HCT116 (cell line): ENCODE data around the gene EYA2. TPM values are rescaled to one million over a fixed set of nuclear protein-coding genes. Genes with fewer than 3 reads are reported as not detected.

Experiments
- ATAC-seq: fragments of 200-7000 bp; cut with Tn5 transposase; 2 replicates; pipeline ENCODE4 v1.9.1; 2020; ENCODE audit warnings: mild to moderate bottlenecking, moderate library complexity
- Bru-seq: library from RNA; stranded (reverse); fragments of 400-500 nt; gene quantifications from one replicate; lab custom pipeline; 2021; lab: Mats Ljungman, UMichigan
- BruChase-seq, 2 experiments: library from RNA; stranded (reverse); fragments of 400-500 nt; gene quantifications; one replicate each; lab custom pipeline; 2021; lab: Mats Ljungman, UMichigan
- BruUV-seq: library from RNA; stranded (reverse); fragments of 400-500 nt; replicated peaks from 2 replicates; lab custom pipeline; 2021; lab: Mats Ljungman, UMichigan
- CTCF ChIA-PET: fragments of 300-600 bp; sonication (Branson Sonifier 250); formaldehyde crosslinking; loops from one replicate; lab custom pipeline; 2021; ENCODE audit warnings: antibody characterized with exemption; lab: Charles Lee
- POLR2A ChIA-PET: fragments of 300-600, 350-600 bp; sonication (Branson Sonifier 250); formaldehyde crosslinking; loops from one replicate; lab custom pipeline; 2021; ENCODE audit warnings: antibody characterized with exemption; lab: Charles Lee
- RAD21 ChIA-PET, 2 experiments: fragments of 300-600 bp; sonication (Branson Sonifier 250); formaldehyde crosslinking; loops; one replicate each; lab custom pipeline; 2023; ENCODE audit warnings: low total read pairs in 2 of 2; ENCODE audit not compliant: uncharacterized antibody in 2 of 2, unreplicated experiment in 2 of 2, low non-redundant PET in 1 of 2; lab: Charles Lee
- DNase-seq: peaks from one replicate; pipeline ENCODE4 v3.0.0-alpha.2; 2010; ENCODE audit warnings: low read depth, low spot score
- H2AFZ ChIP-seq: fragments of 200-600 bp; shearing (Covaris generic), sonication (generic); 2 replicates; pipeline ENCODE4 v1.6.1; 2017; ENCODE audit warnings: low read depth, mixed run types, mixed read lengths, antibody characterized with exemption, low read length; ENCODE audit not compliant: poor library complexity, severe bottlenecking
- H3K27ac ChIP-seq: 2 replicates; pipeline ENCODE4 v1.5.1; 2012; ENCODE audit warnings: low read depth, low read length
- H3K27me3 ChIP-seq: fragments of 200-600 bp; sonication (generic); 2 replicates; pipeline ENCODE4 v1.6.1; 2016; ENCODE audit warnings: mixed run types, low read length, mixed read lengths; ENCODE audit not compliant: insufficient read depth
- H3K36me3 ChIP-seq, 2 experiments: fragments of 200-500 bp in 1 of 2; fragments of 200-600 bp in 1 of 2; sonication (Bioruptor generic) in 1 of 2; sonication (generic) in 1 of 2; 2 replicates each; pipeline versions ENCODE4 v1.5.1 to v1.6.1; 2014 to 2016; ENCODE audit warnings: low read length in 2 of 2, inconsistent platforms in 1 of 2, mixed read lengths in 1 of 2, mixed run types in 1 of 2; ENCODE audit not compliant: insufficient read depth in 2 of 2, control insufficient read depth in 1 of 2
- H3K4me1 ChIP-seq, 2 experiments: fragments of 200-600 bp in 1 of 2; sonication (generic) in 1 of 2; 2 replicates each; pipeline versions ENCODE4 v1.5.1 to v1.6.1; 2012 to 2017; ENCODE audit warnings: low read length in 2 of 2, inconsistent platforms in 1 of 2, mild to moderate bottlenecking in 1 of 2, mixed read lengths in 1 of 2, mixed run types in 1 of 2, moderate library complexity in 1 of 2; ENCODE audit not compliant: insufficient read depth in 2 of 2, control insufficient read depth in 1 of 2
- H3K4me2 ChIP-seq: fragments of 200-600 bp; sonication (generic); 2 replicates; pipeline ENCODE4 v1.6.1; 2017; ENCODE audit warnings: mixed run types, low read length, mixed read lengths
- H3K4me3 ChIP-seq, 2 experiments: fragments of 200-600 bp in 1 of 2; sonication (generic) in 1 of 2; replicated peaks in 1 of 2; 2 replicates each; pipeline ENCODE4 v1.5.1; 2011 to 2016; ENCODE audit warnings: low read length in 2 of 2, control low read depth in 1 of 2, low read depth in 1 of 2, mild to moderate bottlenecking in 1 of 2, mixed read lengths in 1 of 2, mixed run types in 1 of 2
- H3K79me2 ChIP-seq: fragments of 200-600 bp; sonication (generic); 2 replicates; pipeline ENCODE4 v1.6.1; 2017; ENCODE audit warnings: mild to moderate bottlenecking, mixed run types, low read length, moderate library complexity, mixed read lengths; ENCODE audit not compliant: insufficient read depth
- H3K9ac ChIP-seq: fragments of 200-600 bp; sonication (generic); 2 replicates; pipeline ENCODE4 v1.6.1; 2016; ENCODE audit warnings: low read length, mixed read lengths
- H3K9me2 ChIP-seq: fragments of 200-600 bp; sonication (generic), shearing (Covaris generic); 2 replicates; pipeline ENCODE4 v1.6.1; 2017; ENCODE audit warnings: mixed run types, mild to moderate bottlenecking, moderate library complexity; ENCODE audit not compliant: insufficient read depth
- H3K9me3 ChIP-seq, 2 experiments: fragments of 200-500 bp in 1 of 2; fragments of 200-600 bp in 1 of 2; sonication (Bioruptor generic) in 1 of 2; sonication (generic) in 1 of 2; 2 replicates each; pipeline ENCODE4 v1.6.1; 2014 to 2017; ENCODE audit warnings: low read length in 2 of 2, mixed read lengths in 2 of 2, inconsistent platforms in 1 of 2, low read depth in 1 of 2, mild to moderate bottlenecking in 1 of 2, mixed run types in 1 of 2, moderate library complexity in 1 of 2; ENCODE audit not compliant: control insufficient read depth in 1 of 2, insufficient read depth in 1 of 2
- H4K20me1 ChIP-seq: fragments of 200-600 bp; sonication (generic), shearing (Covaris generic); 2 replicates; pipeline ENCODE4 v1.6.1; 2017; ENCODE audit warnings: mixed run types, mild to moderate bottlenecking, moderate library complexity; ENCODE audit not compliant: insufficient read depth
- CBX3 ChIP-seq: IDR thresholded peaks from 2 replicates; pipeline ENCODE4 v1.6.1; 2012; ENCODE audit warnings: low read depth
- CEBPB ChIP-seq: IDR thresholded peaks from 2 replicates; pipeline ENCODE4 v1.6.1; 2012; ENCODE audit warnings: low read depth
- CTCF ChIP-seq, 3 experiments: fragments of 200-600 bp in 1 of 3; sonication (generic) in 1 of 3; IDR thresholded peaks in 2 of 3; conservative IDR thresholded peaks in 1 of 3; 2 replicates each; pipeline ENCODE4 v1.5.1; 2012 to 2017; ENCODE audit warnings: low read depth in 2 of 3, low read length in 2 of 3, antibody characterized with exemption in 1 of 3, borderline replicate concordance in 1 of 3, control low read depth in 1 of 3, mild to moderate bottlenecking in 1 of 3, mixed read lengths in 1 of 3, mixed run types in 1 of 3, moderate library complexity in 1 of 3; ENCODE audit not compliant: insufficient read depth in 1 of 3
- EGR1 ChIP-seq: IDR thresholded peaks from 2 replicates; pipeline ENCODE4 v1.6.1; 2012; ENCODE audit warnings: low read depth
- ELF1 ChIP-seq: IDR thresholded peaks from 2 replicates; pipeline ENCODE4 v1.6.1; 2012; ENCODE audit warnings: low read depth, borderline replicate concordance
- EZH2 ChIP-seq: fragments of 200-600 bp; sonication (generic); IDR thresholded peaks from 2 replicates; pipeline ENCODE4 v1.6.1; 2017; ENCODE audit warnings: antibody characterized with exemption, mixed run types
- EZH2phosphoT487 ChIP-seq: fragments of 200-600 bp; IDR thresholded peaks from 2 replicates; pipeline ENCODE4 v1.6.1; 2018; ENCODE audit warnings: antibody characterized with exemption, borderline replicate concordance
- JUND ChIP-seq: IDR thresholded peaks from 2 replicates; pipeline ENCODE4 v1.6.1; 2012
- MAX ChIP-seq: IDR thresholded peaks from 2 replicates; pipeline ENCODE4 v1.6.1; 2012
- POLR2A ChIP-seq: IDR thresholded peaks from 2 replicates; pipeline ENCODE4 v1.7.0; 2011; ENCODE audit warnings: borderline replicate concordance; ENCODE audit not compliant: insufficient read depth, insufficient read length; ENCODE audit errors: extremely low read depth
- POLR2AphosphoS5 ChIP-seq: IDR thresholded peaks from 2 replicates; pipeline ENCODE4 v1.6.1; 2011; ENCODE audit warnings: mild to moderate bottlenecking, low read depth, low read length, moderate library complexity
- RAD21 ChIP-seq: IDR thresholded peaks from 2 replicates; pipeline ENCODE4 v1.6.1; 2012; ENCODE audit warnings: low read depth, mild to moderate bottlenecking
- REST ChIP-seq: IDR thresholded peaks from 2 replicates; pipeline ENCODE4 v1.6.1; 2012; ENCODE audit warnings: low read depth
- SP1 ChIP-seq: IDR thresholded peaks from 2 replicates; pipeline ENCODE4 v1.6.1; 2012; ENCODE audit warnings: low read depth
- SRF ChIP-seq: IDR thresholded peaks from 2 replicates; pipeline ENCODE4 v1.6.1; 2012; ENCODE audit warnings: low read depth
- TCF7L2 ChIP-seq: IDR thresholded peaks from 2 replicates; pipeline ENCODE4 v1.7.0; 2011; ENCODE audit warnings: borderline replicate concordance, inconsistent platforms; ENCODE audit not compliant: insufficient read depth, insufficient read length; ENCODE audit errors: extremely low read depth
- YY1 ChIP-seq: IDR thresholded peaks from 2 replicates; pipeline ENCODE4 v1.6.1; 2011; ENCODE audit warnings: low read length, low read depth, moderate library complexity, mild to moderate bottlenecking; ENCODE audit not compliant: insufficient replicate concordance; ENCODE audit errors: extremely low read depth
- ZNF274 ChIP-seq: fragments of 200-500 bp; sonication (Bioruptor generic); IDR thresholded peaks from 2 replicates; pipeline ENCODE4 v1.6.1; 2014; ENCODE audit warnings: mild to moderate bottlenecking, low read depth, low read length, inconsistent platforms
- intact Hi-C: fragments of 100-400 bp; cut with micrococcal nuclease; formaldehyde crosslinking; loops from 2 replicates; pipeline ENCODE4 v1.10.0; 2022
- long read RNA-seq: library from polyadenylated mRNA; unstranded; transcript quantifications from one replicate; pipeline ENCODE4 v2.0.0, GENCODE V29; 2021; ENCODE audit not compliant: unreplicated experiment
- polyA plus RNA-seq: library from polyadenylated mRNA; unstranded; fragments of >200 nt; gene quantifications from 2 replicates; pipeline ENCODE4 v1.2.1, GENCODE V29; 2012; ENCODE audit warnings: missing spikeins
- total RNA-seq: library from RNA; stranded (reverse); gene quantifications from one replicate; pipeline ENCODE4 v1.2.1, GENCODE V29; 2021; ENCODE audit not compliant: unreplicated experiment
- TF ChIP-seq, protein P1 (sequence below): IDR thresholded peaks from 2 replicates; pipeline ENCODE4 v1.6.1; 2011; ENCODE audit warnings: mild to moderate bottlenecking, low read length, moderate library complexity; ENCODE audit not compliant: insufficient replicate concordance; ENCODE audit errors: extremely low read depth
- TF ChIP-seq, protein P2 (sequence below): IDR thresholded peaks from 2 replicates; pipeline ENCODE4 v1.6.1; 2012

EYA2 gene
- not detected for total RNA-seq
- polyA plus RNA-seq, result not detected in 2 replicates
- percentile 2 among the genes with signal in this experiment for Bru-seq, nascent RNA
- percentile 0 among the genes with signal in this experiment for BruChase-seq, experiment 1, labeled RNA remaining after a 6-hour chase
- BruChase-seq, experiment 2, labeled RNA remaining after a 2-hour chase, result percentile 2 among the genes with signal in this experiment
- long read RNA-seq, result 0 reads

DNA sequence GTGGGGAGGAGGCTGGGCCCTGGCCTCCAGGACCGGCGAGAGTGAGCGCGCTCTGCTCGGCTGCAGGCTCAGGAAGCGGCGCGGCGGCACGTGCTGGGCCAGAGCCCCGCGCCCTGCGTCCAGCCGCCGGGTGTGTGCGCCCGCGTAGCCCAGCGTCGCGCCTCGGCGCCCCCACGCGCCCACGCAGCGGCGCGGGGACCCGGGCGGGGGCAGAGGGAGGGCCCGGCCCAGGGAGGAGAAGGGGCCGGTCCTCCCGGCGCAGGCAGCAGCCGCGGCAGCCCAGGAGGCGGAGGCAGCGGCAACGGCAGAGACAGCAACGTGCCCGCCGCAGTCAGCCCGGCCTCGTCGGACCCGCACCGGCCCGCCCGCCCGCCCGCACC, at the start of gene EYA2:
TSS of gene EYA2 (plus strand) at position 265 of the 380 bp plus-strand sequence. CDS start 95,168 bp downstream, outside the sequence.
- H4K20me1 ChIP-seq, result no peaks in the 10 kb centered on the region
- no peak within 1 kb of the TSS for H2AFZ ChIP-seq
- ChIA-PET POLR2A (no interaction called here), CTCF (no interaction called here), RAD21 (no interaction called here)
- no peaks in the 10 kb centered on the region for H3K4me1 ChIP-seq
- H3K4me2 ChIP-seq, result no peak within 1 kb of the TSS
- H3K9me2 ChIP-seq, result no peaks in the 10 kb centered on the region
- H3K36me3 ChIP-seq, result no peaks in the 10 kb centered on the region
- H3K9me3 ChIP-seq, result no peaks in the 10 kb centered on the region
- no TSS peak for BruUV-seq
- TF ChIP-seq POLR2A, result no peak
- no peak for TF ChIP-seq SRF
- no peak for TF ChIP-seq POLR2AphosphoS5
- TF ChIP-seq, protein P1, sequence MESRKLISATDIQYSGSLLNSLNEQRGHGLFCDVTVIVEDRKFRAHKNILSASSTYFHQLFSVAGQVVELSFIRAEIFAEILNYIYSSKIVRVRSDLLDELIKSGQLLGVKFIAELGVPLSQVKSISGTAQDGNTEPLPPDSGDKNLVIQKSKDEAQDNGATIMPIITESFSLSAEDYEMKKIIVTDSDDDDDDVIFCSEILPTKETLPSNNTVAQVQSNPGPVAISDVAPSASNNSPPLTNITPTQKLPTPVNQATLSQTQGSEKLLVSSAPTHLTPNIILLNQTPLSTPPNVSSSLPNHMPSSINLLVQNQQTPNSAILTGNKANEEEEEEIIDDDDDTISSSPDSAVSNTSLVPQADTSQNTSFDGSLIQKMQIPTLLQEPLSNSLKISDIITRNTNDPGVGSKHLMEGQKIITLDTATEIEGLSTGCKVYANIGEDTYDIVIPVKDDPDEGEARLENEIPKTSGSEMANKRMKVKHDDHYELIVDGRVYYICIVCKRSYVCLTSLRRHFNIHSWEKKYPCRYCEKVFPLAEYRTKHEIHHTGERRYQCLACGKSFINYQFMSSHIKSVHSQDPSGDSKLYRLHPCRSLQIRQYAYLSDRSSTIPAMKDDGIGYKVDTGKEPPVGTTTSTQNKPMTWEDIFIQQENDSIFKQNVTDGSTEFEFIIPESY, result no peak
- TF ChIP-seq YY1, result no peak
- TF ChIP-seq ZNF274, result no peak
- TF ChIP-seq SP1, result no peak
- TF ChIP-seq ELF1, result no peak
- no peak for TF ChIP-seq EGR1
- TF ChIP-seq EZH2phosphoT487, result no peak
- TF ChIP-seq CTCF (IDR thresholded peaks at IDR 0.05 in 2 of 3, conservative IDR thresholded peaks at IDR 0.05 in 1 of 3; ENCODE audit: borderline replicate concordance in 1 of 3, insufficient read depth in 1 of 3, low read depth in 2 of 3, low read length in 2 of 3), result no peak
- TF ChIP-seq TCF7L2, result no peak
- TF ChIP-seq, protein P2, sequence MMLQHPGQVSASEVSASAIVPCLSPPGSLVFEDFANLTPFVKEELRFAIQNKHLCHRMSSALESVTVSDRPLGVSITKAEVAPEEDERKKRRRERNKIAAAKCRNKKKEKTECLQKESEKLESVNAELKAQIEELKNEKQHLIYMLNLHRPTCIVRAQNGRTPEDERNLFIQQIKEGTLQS, result no peak
- no peak for TF ChIP-seq CEBPB
- TF ChIP-seq REST, result no peak
- no peak for TF ChIP-seq EZH2
- TF ChIP-seq RAD21, result no peak
- no peak for TF ChIP-seq CBX3
- TF ChIP-seq MAX, result no peak
- TF ChIP-seq JUND, result no peak
- TF ChIP-seq, all 23 proteins: peak for 0
- ATAC-seq (no peak), DNase-seq (no peak)
- Histone ChIP-seq H3K9ac (no peak within 1 kb of the TSS), H3K27me3 (peaks cover 18% of the 10 kb centered on the region; the same call in 1 of the 2 replicates), H3K79me2 (no peaks in the 10 kb centered on the region), H3K4me3 (no peak within 1 kb of the TSS), H3K27ac (no peak within 1 kb of the TSS)
- intact Hi-C loops, result no loop called here
